Globus pallidus (tissue), 1 donor: Measurements from ENCODE around the gene PRKG1.
A peak's percentile ranks its signal among the peaks of the same experiment; 100 is the strongest.
"Not testable (repeated sequence)": the region's sequence is repeated elsewhere in the genome, so short reads cannot be mapped to it uniquely, and the experiment has no call there.

Experiments
- DNase-seq: peaks from one replicate; pipeline ENCODE4 v3.0.0-alpha.2; 2015; ENCODE audit warnings: low spot score

The PRKG1 gene

GRCh38 chr10:52215745-52216361 is 1141.6 kb downstream of the PRKG1 start:
- peak; percentile 61 for DNase-seq

DNA sequence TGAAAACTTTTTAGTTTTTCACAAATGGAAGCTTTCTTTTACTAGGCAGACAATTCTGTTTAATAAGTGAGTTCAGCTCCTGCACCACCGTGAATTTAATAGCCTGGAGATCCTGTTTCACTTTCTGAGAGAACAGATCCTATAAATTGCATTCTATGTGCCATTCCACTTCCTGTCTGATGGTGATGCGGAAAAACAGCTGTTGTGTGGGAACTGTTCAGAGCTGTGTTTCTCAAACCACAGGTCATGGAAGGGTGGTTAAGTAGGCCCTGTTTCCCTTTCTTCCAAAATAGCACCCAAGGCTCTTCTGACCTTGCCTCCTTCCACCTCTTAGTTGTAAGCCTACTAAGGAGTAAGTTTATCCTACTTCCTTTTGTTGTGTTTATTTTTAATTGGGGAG is 1142.6 kb downstream of the PRKG1 start:
- DNase-seq = peak; percentile 29

- DNase-seq = no peak
Measured at GRCh38 chr10:52217531-52217930, 1143.2 kb downstream of the PRKG1 start.

DNA sequence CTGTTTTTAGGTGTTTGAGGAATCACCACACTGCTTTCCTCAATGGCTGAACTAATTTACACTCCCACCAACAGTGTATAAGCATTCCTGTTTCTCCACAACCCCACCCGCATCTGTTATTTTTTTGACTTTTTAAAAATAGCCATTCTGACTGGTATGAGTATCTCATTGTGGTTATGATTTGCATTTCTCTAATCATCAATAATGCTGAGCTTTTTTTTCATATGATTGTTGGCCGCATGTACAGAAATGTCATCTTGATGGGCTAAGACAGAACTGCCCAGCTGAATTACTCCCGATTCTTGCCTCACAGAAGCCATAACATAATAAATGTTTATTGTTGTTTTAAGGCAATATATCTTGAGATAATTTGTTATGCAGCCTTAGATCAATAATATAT is 1146.7 kb downstream of the PRKG1 start:
- no peak for DNase-seq

DNA sequence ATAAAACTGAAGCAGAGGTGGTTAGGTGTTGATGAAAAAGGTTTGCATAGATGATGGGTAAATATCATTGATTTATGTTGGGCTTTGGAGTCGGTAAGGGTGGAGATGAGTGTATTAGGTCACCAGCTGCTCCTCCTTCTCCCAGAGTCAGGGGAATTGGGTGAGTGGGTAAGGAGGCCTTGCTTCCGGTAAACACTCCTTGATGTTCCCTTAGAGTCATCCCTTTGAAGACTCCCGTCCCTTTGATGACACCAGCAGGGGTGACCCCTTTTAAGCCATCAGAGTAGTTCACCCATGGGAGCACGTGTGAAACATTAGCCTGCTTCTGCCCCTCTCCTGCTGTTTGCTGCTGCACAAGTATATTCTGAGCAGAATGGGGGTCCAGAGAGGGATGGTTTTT is 1147.6 kb downstream of the PRKG1 start:
- DNase-seq = no peak

DNA sequence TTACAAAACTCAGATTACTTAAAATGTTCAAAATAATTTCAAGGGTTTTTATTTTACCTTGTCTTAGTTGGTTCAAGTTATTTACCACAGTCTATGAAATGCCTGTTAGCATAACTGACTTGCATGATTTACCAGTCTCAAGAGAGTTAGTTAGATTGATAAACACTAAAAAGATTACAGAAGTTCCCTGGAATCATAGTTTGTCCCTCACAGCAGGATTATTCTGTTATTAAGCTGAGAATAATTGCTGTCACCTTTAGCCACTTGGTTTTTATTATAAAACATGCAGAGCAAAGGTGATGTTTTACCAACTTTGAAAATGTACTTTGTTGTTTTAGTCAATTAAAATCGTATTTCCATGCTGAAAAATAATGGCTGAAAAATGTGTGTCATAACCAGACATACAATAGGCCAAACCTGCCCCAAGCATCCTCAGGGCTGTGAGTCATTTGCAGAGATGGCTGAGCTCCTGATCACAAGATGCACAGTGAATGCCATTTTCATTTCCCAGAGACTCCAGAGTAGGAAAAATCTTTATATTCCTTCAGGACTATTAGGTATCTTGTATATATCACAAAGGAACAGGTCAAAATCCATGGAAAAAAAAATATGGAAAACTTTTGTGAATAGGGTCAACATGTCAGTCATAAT is 1152.0 kb downstream of the PRKG1 start:
- no peak for DNase-seq

GRCh38 chr10:52228556-52228955 is 1154.3 kb downstream of the PRKG1 start:
- no peak for DNase-seq

- no peak for DNase-seq
Measured at GRCh38 chr10:52229291-52229931, 1155.1 kb downstream of the PRKG1 start.

GRCh38 chr10:52232561-52233350 is 1158.5 kb downstream of the PRKG1 start:
- peak; percentile 5 for DNase-seq

DNA sequence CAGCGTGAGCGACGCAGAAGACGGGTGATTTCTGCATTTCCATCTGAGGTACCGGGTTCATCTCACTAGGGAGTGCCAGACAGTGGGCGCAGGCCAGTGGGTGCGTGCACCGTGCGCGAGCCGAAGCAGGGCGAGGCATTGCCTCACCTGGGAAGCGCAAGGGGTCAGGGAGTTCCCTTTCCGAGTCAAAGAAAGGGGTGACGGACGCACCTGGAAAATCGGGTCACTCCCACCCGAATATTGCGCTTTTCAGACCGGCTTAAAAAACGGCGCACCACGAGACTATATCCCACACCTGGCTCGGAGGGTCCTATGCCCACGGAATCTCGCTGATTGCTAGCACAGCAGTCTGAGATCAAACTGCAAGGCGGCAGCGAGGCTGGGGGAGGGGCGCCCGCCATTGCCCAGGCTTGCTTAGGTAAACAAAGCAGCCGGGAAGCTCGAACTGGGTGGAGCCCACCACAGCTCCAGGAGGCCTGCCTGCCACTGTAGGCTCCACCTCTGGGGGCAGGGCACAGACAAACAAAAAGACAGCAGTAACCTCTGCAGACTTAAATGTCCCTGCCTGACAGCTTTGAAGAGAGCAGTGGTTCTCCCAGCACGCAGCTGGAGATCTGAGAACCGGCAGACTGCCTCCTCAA is 1159.2 kb downstream of the PRKG1 start:
- DNase-seq = not testable (repeated sequence)

DNA sequence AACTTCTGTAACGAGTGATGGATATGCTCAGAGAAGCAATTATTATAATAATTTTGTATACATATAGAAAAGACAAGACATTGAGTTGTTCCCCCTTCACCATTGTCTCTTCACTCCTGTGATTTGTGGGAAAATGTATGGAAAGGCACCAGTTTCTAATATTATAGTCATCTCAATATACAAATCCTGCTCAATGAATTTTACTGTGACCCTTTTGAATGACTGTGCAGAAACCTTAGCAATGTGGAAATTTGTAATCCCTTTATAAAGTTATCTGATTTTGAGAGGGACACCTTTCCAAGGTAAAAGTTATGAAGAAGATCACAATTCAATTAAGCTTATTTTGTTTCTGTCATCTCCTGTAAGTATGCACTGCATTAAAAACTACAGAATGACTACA is 1165.5 kb downstream of the PRKG1 start:
- DNase-seq = no peak

DNA sequence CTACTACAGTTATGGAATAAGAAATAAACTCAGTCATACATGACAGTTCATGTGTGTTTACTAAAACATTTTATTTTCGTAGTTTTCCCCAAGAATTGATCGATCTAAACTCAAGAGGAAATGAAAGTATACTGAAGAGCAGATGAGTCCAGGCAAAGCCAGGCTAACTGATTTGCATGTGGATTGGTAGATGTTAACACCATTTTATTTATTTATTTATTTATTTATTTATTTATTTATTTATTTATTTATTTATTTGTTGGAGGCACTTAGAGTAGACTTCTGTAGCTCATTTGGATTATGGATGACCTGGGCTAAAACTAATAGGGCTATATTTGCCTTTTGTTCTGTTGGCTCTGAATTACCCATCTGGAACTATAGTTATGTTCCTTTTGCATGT is 1171.3 kb downstream of the PRKG1 start:
- no peak for DNase-seq

DNA sequence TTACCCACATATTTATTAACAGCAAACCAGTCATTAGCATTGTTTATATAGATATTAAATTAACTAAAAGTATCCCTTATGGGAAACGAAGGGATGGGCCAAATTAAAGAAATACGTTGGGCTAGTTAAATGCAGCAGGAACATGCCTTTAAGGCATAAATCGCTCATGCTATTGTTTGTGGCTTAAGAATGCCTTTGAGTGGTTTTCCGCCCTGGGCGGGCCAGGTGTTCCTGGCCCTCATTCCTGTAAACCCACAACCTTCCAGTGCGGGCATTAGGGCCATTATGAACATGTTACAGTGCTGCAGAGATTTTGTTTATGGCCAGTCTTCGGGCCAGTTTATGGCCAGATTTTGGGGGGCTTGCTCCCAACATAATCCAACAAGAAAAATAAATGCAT is 1173.6 kb downstream of the PRKG1 start:
- not testable (repeated sequence) for DNase-seq

- no peak for DNase-seq
Measured at GRCh38 chr10:52248697-52249306, 1174.5 kb downstream of the PRKG1 start.

GRCh38 chr10:52249850-52250395 is 1175.6 kb downstream of the PRKG1 start:
- no peak for DNase-seq

GRCh38 chr10:52250510-52250909 is 1176.2 kb downstream of the PRKG1 start:
- DNase-seq = no peak

- no peak for DNase-seq
Measured at GRCh38 chr10:52252307-52252706, 1178.0 kb downstream of the PRKG1 start.

DNA sequence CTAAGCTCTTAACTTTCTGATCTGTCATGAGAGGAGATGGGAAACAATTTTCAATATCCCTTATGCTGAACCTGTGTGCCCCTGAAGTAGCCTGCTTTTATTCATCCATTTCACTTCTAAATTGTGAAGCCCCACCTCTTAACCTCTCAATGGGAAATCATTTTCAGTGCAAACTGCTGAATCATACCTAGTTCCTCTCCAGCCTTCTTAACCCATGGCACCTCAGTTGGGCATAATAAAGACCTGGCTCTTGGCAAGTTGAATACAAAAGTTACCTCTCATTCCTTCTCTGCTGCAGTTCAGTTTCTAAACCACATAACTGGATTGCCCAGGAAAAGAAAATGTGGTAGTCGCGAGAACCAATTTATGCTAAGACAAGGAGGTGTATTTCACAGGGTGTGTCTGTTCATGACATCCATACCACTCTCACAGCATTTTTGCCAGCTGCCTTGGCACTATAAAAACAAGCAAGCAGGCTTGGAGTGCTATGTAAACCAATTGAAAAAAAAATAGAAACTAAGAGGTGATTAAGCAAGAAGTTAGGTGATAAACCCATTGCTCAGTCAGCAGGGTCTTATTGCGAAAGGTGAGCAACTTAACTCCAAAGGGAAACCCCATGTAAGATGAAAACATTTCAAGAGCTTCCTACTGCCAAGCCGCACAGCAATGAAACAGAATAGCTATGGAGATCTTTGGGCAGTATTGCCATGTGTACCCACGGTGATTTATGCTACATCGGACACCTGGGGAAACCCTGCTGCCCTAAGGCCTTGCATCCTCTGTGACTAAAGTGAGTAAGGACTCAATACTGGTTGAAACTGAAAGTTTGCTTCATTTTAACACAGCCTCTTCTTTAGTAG is 1182.8 kb downstream of the PRKG1 start:
- DNase-seq = no peak

GRCh38 chr10:52257692-52258075 is 1183.4 kb downstream of the PRKG1 start:
- DNase-seq = no peak

DNA sequence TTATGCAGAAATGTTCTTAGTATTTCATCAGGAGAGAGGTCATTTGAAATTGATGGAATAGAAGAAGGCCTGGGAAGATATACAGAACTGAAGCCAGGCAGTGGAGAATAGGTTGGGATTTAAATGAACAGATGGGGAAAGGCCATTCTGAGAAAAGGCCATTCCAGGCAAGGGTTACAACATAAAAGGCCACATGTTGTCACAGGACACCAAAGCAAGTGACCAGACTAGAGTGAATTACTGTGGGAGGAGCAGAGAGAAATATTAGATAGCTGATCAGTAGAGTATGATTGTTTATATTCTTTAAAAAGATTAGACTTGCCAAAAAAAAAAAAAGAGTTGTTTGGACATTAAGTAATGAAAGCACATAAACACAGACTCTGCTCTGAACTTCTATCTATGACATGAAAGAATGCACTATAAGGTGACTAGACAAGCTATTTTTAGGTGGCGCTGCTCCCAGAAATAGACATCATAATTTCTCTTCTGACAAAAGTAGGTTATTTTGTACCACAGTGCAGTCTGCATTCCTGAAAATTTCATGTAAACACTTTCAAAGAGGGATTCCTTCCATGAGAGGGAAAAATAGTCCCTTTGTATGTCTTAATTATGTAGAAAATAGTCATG is 1184.6 kb downstream of the PRKG1 start:
- DNase-seq = no peak
